HG03457 (cell line): ENCODE data around the gene NLGN1.

ENCODE experiments used
- ATAC-seq: cut with Tn5 transposase; IDR thresholded peaks from one replicate; pipeline ENCODE4 v1.9.1; 2021; ENCODE audit warnings: moderate number of reproducible peaks; ENCODE audit not compliant: unreplicated experiment

Gene NLGN1

DNA sequence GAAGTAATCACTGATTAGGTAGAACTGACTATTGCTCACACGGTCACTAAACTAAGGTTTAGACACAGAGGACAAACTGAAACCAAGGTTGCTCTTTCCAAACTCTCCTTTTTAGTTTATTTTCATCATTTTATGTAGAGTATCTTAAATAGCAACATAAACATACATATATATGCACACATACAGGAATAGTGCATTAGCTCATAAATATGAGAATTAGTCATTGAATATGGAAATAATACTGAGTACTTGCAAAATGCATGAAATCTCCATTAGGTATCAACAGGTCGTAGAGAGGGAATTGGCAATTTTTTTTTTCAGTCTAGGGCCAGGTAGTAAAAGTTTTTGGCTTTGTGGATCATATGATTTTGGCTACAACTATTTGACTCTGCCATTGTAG lies 557.1 kb downstream of the NLGN1 start:
- no peak for ATAC-seq

DNA sequence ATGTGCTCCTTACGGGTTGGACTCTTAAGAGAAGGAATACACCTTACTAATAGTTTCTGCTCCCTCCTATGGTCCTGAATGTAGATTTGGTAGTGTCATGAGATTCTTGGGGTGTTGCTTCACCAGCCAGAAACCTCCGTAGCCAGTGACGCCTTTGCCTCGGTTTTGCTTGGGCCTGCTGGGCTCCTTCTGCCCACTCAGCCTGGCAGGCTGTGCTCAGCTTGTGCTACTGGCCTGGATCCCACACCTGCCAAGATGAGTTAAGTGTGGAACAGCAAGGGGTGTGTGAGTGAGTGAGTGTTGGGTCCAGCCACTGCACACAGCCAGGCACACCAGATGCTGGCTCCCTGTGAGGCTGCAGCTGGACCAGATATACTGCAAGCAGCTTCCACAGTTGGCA lies 560.1 kb downstream of the NLGN1 start:
- no peak for ATAC-seq

DNA sequence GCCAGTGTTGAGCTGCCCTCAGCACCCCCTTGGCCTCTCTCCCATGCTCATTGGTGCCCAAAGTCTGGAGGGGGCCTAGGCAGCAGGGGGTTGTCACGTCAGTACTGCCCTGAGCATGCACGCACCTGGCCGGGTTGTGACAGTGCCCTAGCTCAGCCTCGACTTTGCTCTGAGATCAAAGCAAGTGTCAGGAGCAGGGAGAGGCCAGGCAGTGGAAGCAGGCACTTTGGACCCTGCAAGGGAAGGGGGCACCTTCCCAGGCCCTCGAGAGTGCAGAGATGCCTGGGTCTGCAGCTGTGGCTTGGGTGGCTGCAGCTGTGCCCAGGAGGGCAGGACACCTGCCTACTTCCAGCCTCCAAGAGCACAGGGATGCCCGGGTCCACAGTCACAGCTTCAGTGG lies 561.3 kb downstream of the NLGN1 start:
- no peak for ATAC-seq

DNA sequence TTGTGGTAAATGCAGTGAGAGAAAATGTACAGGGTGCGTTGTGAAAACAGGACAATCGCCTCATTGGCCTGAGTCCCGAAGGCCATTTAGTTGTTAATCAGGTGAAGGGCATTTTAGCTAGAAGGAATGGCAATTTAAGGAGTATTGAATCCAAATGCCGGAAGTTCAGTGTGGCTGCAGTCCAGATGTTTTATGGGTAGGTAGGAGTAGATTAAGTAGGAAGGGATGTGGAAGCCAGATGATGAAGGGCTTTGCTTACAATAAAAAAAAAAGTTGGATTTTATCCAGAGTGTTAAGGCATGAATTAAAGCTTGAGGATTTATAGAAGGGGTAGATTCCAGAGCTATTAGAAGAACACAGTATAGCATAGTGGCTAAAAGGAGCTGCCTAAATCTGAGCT lies 572.7 kb downstream of the NLGN1 start:
- ATAC-seq, result no peak

DNA sequence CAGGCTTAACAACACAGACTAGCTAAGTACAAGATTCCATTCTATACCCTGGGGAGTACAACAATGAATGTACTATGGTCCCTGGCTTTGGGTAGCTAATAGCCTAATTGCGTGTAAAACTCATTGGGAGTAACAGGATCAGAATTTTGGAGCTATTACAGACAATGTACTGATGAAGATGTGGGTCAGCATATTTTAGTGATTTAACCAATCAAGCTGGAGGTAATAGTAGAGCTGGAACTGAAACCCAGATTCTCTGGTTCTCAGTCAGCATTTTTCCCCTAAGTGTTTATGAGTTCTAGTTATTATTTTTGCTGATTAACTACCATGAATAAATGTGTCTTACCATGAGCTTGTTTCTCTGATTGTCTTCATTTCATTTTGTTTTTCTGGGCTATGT lies 578.7 kb downstream of the NLGN1 start:
- ATAC-seq, result no peak

DNA sequence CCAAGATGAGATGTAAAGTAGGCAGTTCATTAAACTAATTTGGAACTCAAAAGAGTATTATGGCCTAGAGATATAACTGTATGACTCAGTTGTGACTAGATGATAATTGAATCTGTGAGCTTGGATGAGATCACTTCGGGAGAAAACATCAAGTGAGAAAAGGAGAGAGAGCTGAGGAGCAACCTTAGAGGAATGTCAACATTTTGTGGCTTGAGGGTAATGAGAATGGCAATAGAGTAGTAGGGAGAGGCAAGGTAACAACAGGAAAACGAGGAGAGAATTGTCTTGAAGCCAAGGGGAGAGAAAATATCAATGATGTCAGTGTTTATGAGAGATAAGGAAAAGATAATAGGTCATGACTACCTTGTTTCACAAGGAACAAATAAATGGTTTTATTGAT lies 580.2 kb downstream of the NLGN1 start:
- no peak for ATAC-seq

DNA sequence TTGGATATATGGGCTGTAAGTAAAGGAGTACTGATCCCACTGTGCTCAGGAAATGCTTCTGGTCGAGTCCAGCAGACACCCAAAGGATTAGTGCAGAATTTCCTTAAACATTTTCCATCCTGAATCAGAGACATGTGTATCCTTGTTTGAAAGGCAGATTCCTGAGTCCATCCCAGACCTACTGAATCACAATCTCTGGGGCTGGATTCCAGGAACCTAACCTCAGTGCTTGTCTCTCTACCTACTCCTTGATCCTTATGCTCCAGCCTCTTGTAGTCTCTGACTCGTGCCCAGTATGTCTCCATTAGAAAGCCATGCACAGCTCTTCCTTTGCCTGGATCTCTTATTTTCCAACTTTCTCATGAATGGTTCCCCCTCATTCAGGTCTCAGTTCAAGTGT lies 585.8 kb downstream of the NLGN1 start:
- ATAC-seq, result no peak

DNA sequence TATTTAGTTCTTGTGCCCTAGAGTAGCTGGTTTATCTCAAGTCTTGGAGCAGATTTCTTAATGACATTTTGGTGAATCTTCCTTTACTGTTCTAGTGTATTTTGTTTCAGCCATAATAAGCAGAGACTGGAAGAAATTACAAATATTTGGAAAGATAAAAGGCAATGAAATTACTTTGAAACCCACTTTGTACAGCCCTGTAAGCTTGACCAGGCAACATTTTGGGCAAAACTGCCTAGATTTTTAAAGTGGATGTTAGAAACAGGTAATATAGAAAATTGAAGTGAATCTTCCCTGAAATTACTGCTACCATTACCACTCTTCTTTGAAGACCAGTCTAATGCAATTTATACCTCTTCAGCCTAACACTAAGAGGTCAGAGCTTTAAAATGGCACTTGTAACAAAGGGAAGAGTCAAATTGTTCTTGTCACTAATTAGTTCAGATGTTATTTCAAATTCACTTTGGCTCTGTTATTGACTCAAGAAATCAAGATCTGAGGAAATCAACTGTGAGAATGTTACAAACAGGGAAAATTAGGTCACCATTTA lies 589.4 kb downstream of the NLGN1 start:
- no peak for ATAC-seq

DNA sequence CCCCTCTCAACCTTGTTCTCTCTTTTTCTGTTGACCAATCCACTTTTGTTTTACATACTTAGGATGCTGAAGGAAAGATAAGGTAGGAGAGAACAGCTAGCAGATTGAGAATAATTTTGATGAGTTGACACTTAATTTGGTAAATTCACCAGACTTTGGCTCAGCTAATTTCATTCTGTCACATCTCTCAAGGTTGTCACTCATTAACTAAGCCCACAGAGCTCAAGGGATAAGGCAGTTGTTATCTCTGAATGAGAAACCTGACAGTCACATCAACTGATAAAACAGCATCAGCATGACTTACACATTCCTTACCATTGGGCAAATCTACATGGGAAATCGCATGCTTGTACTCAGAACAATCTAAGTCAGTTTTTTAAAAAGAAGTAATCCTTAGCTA lies 591.4 kb downstream of the NLGN1 start:
- no peak for ATAC-seq

DNA sequence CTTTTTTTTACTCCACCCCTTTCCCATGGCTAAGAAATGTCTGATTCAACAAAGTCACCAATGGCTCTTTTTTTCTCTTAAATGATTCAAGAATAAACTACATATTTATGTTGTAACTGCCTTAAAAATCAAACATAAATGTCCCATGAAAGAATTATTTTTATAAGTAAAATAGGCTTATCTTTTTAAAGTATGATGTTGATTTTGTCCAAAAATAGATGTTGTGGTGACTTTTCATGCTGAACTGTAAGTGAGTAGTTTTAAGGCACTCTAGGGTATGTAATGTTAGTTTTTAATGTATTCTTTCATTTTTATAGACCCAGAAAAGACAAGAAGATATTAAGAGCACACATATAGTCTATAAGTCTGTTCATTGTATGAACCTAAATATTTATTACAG lies 594.9 kb downstream of the NLGN1 start:
- ATAC-seq, result no peak

DNA sequence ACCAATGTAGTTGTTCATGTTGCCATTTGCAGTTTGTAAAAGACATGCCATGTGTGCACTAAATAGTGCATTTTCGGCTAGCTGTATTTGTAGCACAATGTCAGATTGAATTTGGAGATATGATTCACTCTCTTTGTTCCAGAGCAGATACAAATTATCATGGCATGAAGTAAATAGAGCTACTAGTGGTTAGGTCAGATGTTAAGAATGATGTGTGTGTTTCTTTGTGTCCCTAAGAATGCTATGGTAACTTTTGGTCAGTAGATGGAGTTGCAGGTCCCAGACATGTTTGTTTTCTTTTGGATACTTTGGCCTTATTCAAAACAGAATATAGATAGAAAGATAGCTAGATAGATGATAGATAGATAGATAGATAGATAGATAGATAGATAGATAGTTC lies 595.8 kb downstream of the NLGN1 start:
- no peak for ATAC-seq

DNA sequence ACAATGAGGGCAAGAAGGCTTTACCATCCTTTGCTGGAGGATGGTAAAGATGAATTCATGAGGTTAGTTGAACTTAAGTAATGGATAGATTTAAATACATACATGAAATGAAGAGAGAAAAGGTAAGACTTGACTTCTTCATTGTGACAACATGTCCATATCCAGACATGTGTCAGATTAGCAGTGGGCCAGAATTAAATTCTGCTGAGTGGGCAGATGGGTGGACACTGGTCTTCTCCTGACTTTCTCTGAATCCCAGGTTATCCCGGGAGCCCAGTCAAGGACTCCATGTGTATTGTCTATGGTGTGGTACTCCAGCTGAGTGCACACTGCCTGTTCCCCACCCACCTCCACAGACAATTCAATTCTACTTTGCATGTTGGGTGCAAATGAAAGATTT lies 603.1 kb downstream of the NLGN1 start:
- no peak for ATAC-seq

DNA sequence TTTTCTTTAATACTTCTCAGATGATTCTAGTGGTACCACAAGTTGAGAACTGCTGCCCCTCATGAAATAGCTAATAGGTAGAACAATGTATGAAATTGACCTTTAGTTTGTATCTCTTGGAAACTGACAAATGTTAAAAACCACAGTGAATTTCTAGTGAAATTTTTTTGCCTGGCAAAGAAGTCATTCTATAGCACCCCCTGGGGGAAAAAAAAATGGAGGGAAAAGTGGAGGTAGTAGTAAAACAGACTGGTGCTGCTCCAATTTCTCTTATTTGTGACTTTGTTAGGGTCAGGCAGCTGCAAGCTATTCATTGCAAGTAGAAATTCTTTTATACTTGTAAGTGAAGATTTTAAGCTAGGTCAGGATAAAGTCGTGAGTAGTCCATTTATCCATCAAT lies 605.0 kb downstream of the NLGN1 start:
- no peak for ATAC-seq

DNA sequence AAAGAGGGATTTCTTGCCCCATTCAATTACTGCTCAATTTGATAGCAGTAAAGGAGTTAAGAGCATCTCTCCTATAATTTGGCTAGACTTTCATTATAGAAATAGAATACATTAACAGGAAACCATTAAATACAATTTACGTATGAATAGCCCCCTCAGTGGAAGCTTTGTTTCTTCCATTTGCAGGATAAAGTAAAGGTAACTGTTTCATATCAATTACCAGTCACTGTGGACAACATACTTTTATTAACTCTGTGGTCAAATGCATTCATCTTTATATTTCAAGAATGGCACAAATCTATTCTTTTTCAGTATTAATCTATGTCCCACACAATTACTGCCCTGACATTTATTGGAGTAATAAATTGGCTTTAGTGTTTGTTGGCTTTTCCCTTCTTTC lies 613.4 kb downstream of the NLGN1 start:
- no peak for ATAC-seq

DNA sequence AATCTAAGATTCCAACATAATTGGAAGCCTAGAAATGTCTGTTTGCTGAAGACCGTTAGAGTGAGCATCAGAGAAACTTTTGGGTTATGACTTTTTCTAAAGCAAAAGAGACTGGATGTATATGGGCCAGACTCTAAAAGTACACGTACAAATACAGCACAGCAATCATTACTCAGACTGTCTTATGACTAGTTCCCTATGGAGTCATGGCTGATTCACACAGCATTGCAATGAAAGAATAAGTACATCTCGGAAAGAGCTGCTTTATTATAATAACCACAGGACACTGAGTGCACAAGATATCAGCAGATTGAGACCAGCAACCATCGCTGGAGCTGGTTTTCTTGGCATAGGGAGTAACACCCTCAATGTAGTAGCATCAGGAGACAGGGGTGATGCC lies 618.6 kb downstream of the NLGN1 start:
- no peak for ATAC-seq

DNA sequence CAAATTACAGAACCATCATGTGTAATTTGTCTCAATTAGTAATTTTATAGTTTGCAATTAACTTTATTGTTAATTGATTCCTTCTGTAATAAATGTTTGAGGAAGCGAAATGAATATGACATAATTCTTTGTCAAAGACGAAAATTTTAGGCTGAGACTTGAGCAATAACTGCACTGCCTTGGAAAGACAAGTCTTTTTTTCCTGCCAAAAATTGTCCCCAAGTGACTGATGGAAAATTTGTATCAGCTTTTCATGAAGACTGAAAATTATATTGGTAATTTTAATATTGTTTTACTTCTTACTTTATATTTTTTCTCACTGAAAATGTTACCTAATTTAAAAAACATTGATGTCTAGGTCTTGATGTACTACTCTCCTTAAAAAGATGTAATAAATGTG lies 622.6 kb downstream of the NLGN1 start:
- ATAC-seq, result no peak

DNA sequence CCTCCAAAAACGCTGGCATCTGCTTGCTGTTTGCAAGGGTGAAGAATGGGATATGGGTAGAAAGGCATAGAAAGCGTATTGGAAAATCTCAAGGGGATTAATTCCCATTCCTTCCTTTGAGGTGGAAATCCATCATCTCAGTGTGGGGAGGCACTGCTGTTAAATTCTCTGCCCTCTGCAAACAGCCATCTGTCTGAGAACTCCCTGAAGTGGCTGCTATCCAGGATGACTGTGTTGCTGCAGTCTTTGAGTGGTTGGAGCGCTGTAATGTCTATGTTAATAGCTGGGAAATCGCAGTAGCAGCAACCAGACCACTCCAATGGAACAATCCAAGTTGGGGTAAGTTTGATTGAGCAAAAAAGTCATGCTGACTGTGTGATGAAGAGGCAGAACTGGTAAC lies 625.9 kb downstream of the NLGN1 start:
- ATAC-seq, result no peak

DNA sequence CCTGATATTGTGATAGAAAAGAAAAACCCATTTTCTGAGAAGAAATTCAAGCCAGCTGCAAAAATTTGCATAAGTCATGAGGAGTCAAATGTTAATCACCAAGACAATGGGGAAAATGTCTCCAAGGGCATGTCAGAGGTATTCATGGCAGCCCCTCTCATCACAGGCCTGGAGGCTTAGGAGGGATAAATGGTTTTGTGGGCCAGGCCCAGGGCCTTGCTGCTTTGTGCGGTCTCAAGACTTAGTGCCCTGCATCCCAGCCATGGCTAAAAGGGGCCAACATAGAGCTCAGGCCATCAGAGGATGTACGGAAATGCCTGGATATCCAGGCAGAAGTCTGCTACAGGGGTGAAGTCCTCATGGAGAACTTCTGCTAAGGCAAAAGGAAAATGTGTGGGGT lies 631.1 kb downstream of the NLGN1 start:
- no peak for ATAC-seq

DNA sequence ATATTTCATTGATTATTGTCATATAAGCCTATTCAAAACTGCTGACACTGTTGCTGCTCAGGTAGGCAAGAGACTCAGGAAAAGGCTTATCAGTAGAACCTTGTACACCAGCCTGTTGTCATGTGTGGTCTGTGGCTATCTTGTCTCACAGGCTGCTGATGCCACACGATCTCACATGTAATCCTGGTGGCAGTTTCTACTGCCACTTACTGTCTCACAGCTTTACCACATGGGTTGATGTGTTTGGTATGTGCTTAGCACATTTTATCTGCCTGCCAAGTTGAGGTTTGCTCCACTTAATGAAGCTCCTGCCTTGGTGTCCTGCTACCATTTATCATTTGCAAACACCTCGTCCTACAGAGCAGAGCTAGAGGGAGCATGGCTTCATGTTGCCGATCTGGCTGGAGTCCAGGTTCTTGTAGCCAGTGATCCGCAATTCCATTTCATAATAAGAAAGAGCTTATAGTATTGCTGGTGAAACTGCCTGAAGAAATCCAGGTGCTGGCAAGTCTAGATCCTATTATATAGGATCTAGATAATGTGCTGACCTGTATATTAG lies 637.9 kb downstream of the NLGN1 start:
- ATAC-seq, result no peak

DNA sequence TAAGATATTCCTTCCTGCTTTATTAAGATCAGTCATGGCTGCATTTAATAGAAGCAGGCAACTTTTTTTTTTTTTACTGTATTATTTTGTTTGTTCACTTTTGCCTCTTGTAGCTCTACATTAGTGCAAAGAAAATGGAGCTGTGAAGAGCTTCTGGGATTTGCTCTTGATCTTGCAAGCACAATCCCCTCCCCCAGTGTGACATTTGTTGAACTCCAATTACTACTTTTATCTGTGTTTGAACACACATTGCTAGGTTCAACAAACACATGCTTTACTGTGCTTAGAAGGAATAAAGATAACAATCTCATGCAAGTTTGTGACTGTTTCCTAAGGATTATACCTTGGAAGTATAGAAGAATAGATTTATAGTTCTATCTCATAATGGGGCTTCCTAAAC lies 648.8 kb downstream of the NLGN1 start:
- no peak for ATAC-seq

DNA sequence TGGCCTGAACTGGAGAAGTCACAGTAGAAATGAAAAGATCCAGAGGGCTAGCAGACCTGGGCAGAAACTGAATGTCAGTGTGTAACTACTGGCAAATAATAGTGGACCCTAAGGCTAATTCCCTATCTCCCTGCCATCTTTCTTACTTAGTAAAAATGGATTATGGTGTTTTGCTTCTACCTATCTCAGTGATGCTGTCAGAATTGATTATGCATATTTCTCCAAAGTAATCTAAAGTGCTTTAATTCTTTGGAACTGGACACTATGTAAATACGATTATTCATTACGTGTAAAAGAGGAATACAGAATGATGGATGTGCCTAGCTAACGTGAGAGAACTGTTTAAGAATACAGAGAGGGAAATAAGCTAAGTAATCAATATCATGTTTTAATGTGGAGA lies 651.9 kb downstream of the NLGN1 start:
- ATAC-seq, result no peak

DNA sequence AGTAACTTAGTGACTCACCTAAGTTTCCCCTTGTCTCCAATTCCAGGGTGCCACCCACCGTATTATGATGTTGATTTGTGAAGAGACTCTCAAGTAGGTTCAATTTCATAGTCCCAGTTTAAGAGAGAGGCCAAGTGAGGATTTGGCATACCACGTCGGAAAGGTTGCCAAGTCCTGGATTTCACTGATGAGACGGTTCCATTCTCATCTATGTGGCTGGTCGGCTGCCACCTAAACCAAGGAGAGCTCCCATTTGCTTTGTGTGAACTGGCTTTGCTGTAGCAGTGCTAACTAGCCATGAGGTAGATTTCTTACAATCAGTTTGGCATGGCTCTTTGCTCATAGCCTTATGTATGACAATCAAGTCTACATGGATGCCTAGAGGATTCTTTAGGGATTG lies 653.6 kb downstream of the NLGN1 start:
- ATAC-seq, result no peak

DNA sequence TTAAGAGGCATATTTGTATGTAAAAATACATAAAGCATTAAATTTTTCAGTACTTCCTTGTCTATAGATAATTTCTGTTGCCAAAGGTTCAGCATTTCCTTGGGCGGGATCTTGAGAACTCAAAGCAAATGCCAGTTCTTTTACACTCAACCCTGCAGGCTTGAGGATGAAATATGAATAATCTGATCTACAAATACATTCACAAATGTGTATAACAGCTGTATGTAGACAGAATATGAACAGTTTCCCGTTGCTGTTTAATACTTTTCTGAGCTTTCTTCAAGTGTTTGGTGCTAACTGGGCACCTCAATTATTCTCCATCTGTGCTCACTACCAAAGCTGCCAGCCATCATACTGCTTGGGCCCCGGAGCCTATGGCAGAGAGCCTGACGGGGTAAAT lies 661.3 kb downstream of the NLGN1 start:
- ATAC-seq, result no peak

DNA sequence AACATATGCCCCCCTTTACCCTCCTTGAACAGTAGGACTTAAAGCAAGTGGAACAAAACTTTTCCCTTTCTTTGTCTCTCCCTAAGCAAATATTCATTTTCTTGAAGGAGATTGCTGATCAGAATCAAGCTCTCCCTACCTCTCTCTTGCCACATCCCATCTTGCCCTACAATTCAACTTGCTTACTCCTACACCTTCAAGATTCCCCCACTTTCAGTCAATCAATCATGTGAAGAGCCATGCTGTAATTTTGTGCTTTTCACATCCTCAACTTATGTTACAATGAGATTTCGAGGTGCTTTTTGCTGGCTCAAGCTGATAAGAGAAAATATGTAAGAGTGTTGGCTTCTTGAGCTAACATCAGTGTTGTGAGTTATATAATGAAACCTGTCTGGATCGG lies 662.9 kb downstream of the NLGN1 start:
- no peak for ATAC-seq
